GM23338 (cell line): ENCODE data around the gene SYP. TPM values are rescaled to one million over a fixed set of nuclear protein-coding genes. Genes with fewer than 3 reads are reported as not detected.

Source experiments
- ATAC-seq: fragments of 200-7000 bp; cut with Tn5 transposase; 3 replicates; pipeline ENCODE4 v1.9.1; 2020
- DNase-seq: peaks from one replicate; pipeline ENCODE4 v3.0.0-alpha.2; 2015; ENCODE audit warnings: low spot score
- H2AFZ ChIP-seq: fragments of 200-600 bp; sonication (generic); 2 replicates; pipeline ENCODE4 v1.8.0; 2016; ENCODE audit warnings: antibody characterized with exemption, mild to moderate bottlenecking, moderate library complexity
- H3F3A ChIP-seq: fragments of 200-600 bp; sonication (generic); replicated peaks from 2 replicates; pipeline ENCODE4 v1.8.0; 2017; ENCODE audit warnings: antibody characterized with exemption, mixed run types, low read depth
- H3K27ac ChIP-seq: fragments of 200-600 bp; sonication (generic); 2 replicates; pipeline ENCODE4 v1.6.1; 2016; ENCODE audit warnings: low read depth
- H3K27me3 ChIP-seq: fragments of 200-600 bp; sonication (generic); 2 replicates; pipeline ENCODE4 v1.8.0; 2016; ENCODE audit warnings: mild to moderate bottlenecking, mixed run types, moderate library complexity; ENCODE audit not compliant: insufficient read depth
- H3K36me3 ChIP-seq: fragments of 200-600 bp; sonication (generic); 2 replicates; pipeline ENCODE4 v1.8.0; 2016; ENCODE audit warnings: mild to moderate bottlenecking; ENCODE audit not compliant: insufficient read depth
- H3K4me1 ChIP-seq: fragments of 200-600 bp; sonication (generic); 2 replicates; pipeline ENCODE4 v1.8.0; 2016; ENCODE audit warnings: mild to moderate bottlenecking, moderate library complexity; ENCODE audit not compliant: insufficient read depth
- H3K4me2 ChIP-seq: fragments of 200-600 bp; sonication (generic); 2 replicates; pipeline ENCODE4 v1.7.1; 2017; ENCODE audit warnings: mixed run types
- H3K4me3 ChIP-seq: fragments of 200-600 bp; sonication (generic); 2 replicates; pipeline ENCODE4 v1.6.1; 2016; ENCODE audit warnings: mixed run types
- H3K79me2 ChIP-seq: fragments of 200-600 bp; sonication (generic); replicated peaks from 2 replicates; pipeline ENCODE4 v1.8.0; 2017; ENCODE audit warnings: mild to moderate bottlenecking; ENCODE audit not compliant: insufficient read depth
- H3K9me2 ChIP-seq: fragments of 200-600 bp; sonication (generic); 2 replicates; pipeline ENCODE4 v1.8.0; 2017; ENCODE audit not compliant: insufficient read depth
- H4K20me1 ChIP-seq: fragments of 200-600 bp; sonication (generic); replicated peaks from 2 replicates; pipeline ENCODE4 v1.8.0; 2017; ENCODE audit warnings: mild to moderate bottlenecking; ENCODE audit not compliant: insufficient read depth
- H3K27ac Mint-ChIP-seq: 2 replicates; pipeline ENCODE4 v1.8.0; 2020; ENCODE audit warnings: inconsistent platforms, mild to moderate bottlenecking, moderate library complexity, mixed read lengths
- H3K27me3 Mint-ChIP-seq: 3 replicates; pipeline ENCODE4 v1.8.0; 2022; ENCODE audit warnings: low read depth, mild to moderate bottlenecking, moderate library complexity, mixed read lengths, inconsistent platforms; ENCODE audit not compliant: insufficient read depth, poor library complexity
- H3K36me3 Mint-ChIP-seq: 3 replicates; pipeline ENCODE4 v1.8.0; 2021; ENCODE audit warnings: low read depth, mild to moderate bottlenecking, inconsistent platforms, moderate library complexity, mixed read lengths
- H3K4me1 Mint-ChIP-seq: 3 replicates; pipeline ENCODE4 v1.8.0; 2020; ENCODE audit warnings: mild to moderate bottlenecking, inconsistent platforms, mixed read lengths
- H3K4me3 Mint-ChIP-seq: 3 replicates; pipeline ENCODE4 v1.8.0; 2021; ENCODE audit warnings: moderate library complexity, mild to moderate bottlenecking, inconsistent platforms, mixed read lengths
- H3K9me3 Mint-ChIP-seq: 3 replicates; pipeline ENCODE4 v1.8.0; 2020; ENCODE audit warnings: moderate library complexity, mild to moderate bottlenecking, inconsistent platforms, mixed read lengths
- CREB1 ChIP-seq: fragments of 250-450 bp; sonication (Bioruptor Pico); IDR thresholded peaks from 2 replicates; pipeline ENCODE4 v1.5.0; 2020; ENCODE audit warnings: low read depth, mild to moderate bottlenecking, moderate library complexity
- EZH2 ChIP-seq: fragments of 200-600 bp; sonication (generic); IDR thresholded peaks from one replicate; pipeline ENCODE4 v1.8.0; 2017; ENCODE audit warnings: antibody characterized with exemption, mild to moderate bottlenecking, low read depth; ENCODE audit not compliant: unreplicated experiment
- EZH2phosphoT487 ChIP-seq: fragments of 200-600 bp; sonication (generic); IDR thresholded peaks from one replicate; pipeline ENCODE4 v1.8.1; 2018; ENCODE audit warnings: antibody characterized with exemption; ENCODE audit not compliant: unreplicated experiment
- JUNB ChIP-seq: IDR thresholded peaks from one replicate; pipeline ENCODE4 v1.6.1; 2016; ENCODE audit warnings: antibody characterized with exemption; ENCODE audit not compliant: unreplicated experiment
- NANOG ChIP-seq: IDR thresholded peaks from 2 replicates; pipeline ENCODE4 v1.6.1; 2016; ENCODE audit warnings: antibody characterized with exemption, borderline replicate concordance
- POLR2AphosphoS5 ChIP-seq: IDR thresholded peaks from 2 replicates; pipeline ENCODE4 v1.6.1; 2016; ENCODE audit warnings: antibody characterized with exemption, low read depth
- STAT1 ChIP-seq: IDR thresholded peaks from one replicate; pipeline ENCODE4 v1.6.1; 2016; ENCODE audit warnings: antibody characterized with exemption; ENCODE audit not compliant: unreplicated experiment
- ZNF114 ChIP-seq: fragments of 250-450 bp; sonication (Bioruptor Pico); IDR thresholded peaks from 2 replicates; pipeline ENCODE4 v1.5.0; 2020; ENCODE audit warnings: mild to moderate bottlenecking, moderate library complexity
- ZNF331 ChIP-seq: fragments of 250-450 bp; sonication (Bioruptor Pico); IDR thresholded peaks from 2 replicates; pipeline ENCODE4 v1.5.0; 2020; ENCODE audit warnings: low read depth, mild to moderate bottlenecking, moderate library complexity
- polyA plus RNA-seq: library from polyadenylated mRNA; unstranded; fragments of >200 nt; fragmentation: Nextera tagmentation; extraction: Ambion mirVana; gene quantifications from 2 replicates; pipeline ENCODE4 v1.2.1, GENCODE V29; 2016
- total RNA-seq: library from RNA; depleted of rRNA; stranded (reverse); fragments of >200 nt; shearing (Covaris generic); gene quantifications from 2 replicates; pipeline ENCODE4 v1.2.3, GENCODE V29; 2014
- TF ChIP-seq, protein P1 (sequence below), 2 experiments: fragments of 200-600 bp in 1 of 2; sonication (generic) in 1 of 2; conservative IDR thresholded peaks; 2 replicates each; pipeline versions ENCODE4 v1.5.1 to v1.6.1; 2016 to 2017; ENCODE audit warnings: antibody characterized with exemption in 2 of 2, low read depth in 2 of 2, mild to moderate bottlenecking in 2 of 2, moderate library complexity in 1 of 2
- TF ChIP-seq, protein P2 (sequence below): fragments of 250-450 bp; sonication (Bioruptor Pico); IDR thresholded peaks from 2 replicates; pipeline ENCODE4 v1.5.0; 2020; ENCODE audit warnings: mild to moderate bottlenecking, moderate library complexity
- TF ChIP-seq, protein P3 (sequence below): IDR thresholded peaks from one replicate; pipeline ENCODE4 v1.6.1; 2018; ENCODE audit warnings: antibody characterized with exemption; ENCODE audit not compliant: unreplicated experiment
- TF ChIP-seq, protein P4 (sequence below): IDR thresholded peaks from 2 replicates; pipeline ENCODE4 v1.6.1; 2016; ENCODE audit warnings: antibody characterized with exemption

Gene SYP
- total and polyA plus RNA-seq, 2 experiments from 2014 or later, result 3.7 to 9.1 TPM

DNA sequence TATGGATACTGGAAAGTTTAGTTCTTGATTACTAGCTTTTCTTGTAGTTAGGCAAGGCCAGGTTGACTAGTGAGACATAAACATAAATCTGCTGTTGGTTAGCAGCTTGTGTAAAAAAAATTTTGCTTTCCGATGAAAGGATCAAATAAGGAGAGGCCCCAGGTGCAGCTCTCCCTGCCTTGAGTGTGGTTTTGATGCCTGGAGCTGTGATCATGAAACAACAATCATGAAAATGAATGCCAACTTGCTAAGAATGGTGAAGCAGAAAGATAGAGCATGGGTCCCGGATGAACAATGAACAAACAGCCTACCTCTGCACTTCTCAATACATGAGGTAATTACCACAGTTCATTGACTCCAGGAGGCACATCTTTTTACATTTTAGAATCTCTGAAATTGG lies 14.4 kb upstream of the SYP start:
- ATAC-seq (no peak), DNase-seq (no peak)
- H3K27me3 ChIP-seq, result no peaks in the 10 kb centered on the region
- no peaks in the 10 kb centered on the region for H3K36me3 Mint-ChIP-seq
- no peaks in the 10 kb centered on the region for H3K9me3 Mint-ChIP-seq
- H3K27me3 Mint-ChIP-seq, result peaks cover 2% of the 10 kb centered on the region
- H3K79me2 ChIP-seq, result no peaks in the 10 kb centered on the region
- H3K4me1 Mint-ChIP-seq, result no peaks in the 10 kb centered on the region; the same call in 2 of the 3 replicates
- H3K4me3 Mint-ChIP-seq, result no peak overlapping the region
- no peaks in the 10 kb centered on the region; the same call in 1 of the 2 replicates for H3K4me1 ChIP-seq
- no peak overlapping the region for H3K4me3 ChIP-seq
- no peak overlapping the region for H3K27ac ChIP-seq
- no peaks in the 10 kb centered on the region for H3K9me2 ChIP-seq
- no peak overlapping the region for H2AFZ ChIP-seq
- H3K27ac Mint-ChIP-seq, result no peak overlapping the region
- TF ChIP-seq NANOG (no peak), CREB1 (CRISPR knock-in tag) (no peak), ZNF114 (CRISPR knock-in tag) (no peak), POLR2AphosphoS5 (no peak), EZH2 (no peak), EZH2phosphoT487 (no peak), STAT1 (no peak), JUNB (no peak), ZNF331 (CRISPR knock-in tag) (no peak)
- TF ChIP-seq, protein P1, sequence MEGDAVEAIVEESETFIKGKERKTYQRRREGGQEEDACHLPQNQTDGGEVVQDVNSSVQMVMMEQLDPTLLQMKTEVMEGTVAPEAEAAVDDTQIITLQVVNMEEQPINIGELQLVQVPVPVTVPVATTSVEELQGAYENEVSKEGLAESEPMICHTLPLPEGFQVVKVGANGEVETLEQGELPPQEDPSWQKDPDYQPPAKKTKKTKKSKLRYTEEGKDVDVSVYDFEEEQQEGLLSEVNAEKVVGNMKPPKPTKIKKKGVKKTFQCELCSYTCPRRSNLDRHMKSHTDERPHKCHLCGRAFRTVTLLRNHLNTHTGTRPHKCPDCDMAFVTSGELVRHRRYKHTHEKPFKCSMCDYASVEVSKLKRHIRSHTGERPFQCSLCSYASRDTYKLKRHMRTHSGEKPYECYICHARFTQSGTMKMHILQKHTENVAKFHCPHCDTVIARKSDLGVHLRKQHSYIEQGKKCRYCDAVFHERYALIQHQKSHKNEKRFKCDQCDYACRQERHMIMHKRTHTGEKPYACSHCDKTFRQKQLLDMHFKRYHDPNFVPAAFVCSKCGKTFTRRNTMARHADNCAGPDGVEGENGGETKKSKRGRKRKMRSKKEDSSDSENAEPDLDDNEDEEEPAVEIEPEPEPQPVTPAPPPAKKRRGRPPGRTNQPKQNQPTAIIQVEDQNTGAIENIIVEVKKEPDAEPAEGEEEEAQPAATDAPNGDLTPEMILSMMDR (conservative IDR thresholded peaks at IDR 0.05; ENCODE audit: low read depth in 2 of 2), result no peak
- TF ChIP-seq, protein P2, sequence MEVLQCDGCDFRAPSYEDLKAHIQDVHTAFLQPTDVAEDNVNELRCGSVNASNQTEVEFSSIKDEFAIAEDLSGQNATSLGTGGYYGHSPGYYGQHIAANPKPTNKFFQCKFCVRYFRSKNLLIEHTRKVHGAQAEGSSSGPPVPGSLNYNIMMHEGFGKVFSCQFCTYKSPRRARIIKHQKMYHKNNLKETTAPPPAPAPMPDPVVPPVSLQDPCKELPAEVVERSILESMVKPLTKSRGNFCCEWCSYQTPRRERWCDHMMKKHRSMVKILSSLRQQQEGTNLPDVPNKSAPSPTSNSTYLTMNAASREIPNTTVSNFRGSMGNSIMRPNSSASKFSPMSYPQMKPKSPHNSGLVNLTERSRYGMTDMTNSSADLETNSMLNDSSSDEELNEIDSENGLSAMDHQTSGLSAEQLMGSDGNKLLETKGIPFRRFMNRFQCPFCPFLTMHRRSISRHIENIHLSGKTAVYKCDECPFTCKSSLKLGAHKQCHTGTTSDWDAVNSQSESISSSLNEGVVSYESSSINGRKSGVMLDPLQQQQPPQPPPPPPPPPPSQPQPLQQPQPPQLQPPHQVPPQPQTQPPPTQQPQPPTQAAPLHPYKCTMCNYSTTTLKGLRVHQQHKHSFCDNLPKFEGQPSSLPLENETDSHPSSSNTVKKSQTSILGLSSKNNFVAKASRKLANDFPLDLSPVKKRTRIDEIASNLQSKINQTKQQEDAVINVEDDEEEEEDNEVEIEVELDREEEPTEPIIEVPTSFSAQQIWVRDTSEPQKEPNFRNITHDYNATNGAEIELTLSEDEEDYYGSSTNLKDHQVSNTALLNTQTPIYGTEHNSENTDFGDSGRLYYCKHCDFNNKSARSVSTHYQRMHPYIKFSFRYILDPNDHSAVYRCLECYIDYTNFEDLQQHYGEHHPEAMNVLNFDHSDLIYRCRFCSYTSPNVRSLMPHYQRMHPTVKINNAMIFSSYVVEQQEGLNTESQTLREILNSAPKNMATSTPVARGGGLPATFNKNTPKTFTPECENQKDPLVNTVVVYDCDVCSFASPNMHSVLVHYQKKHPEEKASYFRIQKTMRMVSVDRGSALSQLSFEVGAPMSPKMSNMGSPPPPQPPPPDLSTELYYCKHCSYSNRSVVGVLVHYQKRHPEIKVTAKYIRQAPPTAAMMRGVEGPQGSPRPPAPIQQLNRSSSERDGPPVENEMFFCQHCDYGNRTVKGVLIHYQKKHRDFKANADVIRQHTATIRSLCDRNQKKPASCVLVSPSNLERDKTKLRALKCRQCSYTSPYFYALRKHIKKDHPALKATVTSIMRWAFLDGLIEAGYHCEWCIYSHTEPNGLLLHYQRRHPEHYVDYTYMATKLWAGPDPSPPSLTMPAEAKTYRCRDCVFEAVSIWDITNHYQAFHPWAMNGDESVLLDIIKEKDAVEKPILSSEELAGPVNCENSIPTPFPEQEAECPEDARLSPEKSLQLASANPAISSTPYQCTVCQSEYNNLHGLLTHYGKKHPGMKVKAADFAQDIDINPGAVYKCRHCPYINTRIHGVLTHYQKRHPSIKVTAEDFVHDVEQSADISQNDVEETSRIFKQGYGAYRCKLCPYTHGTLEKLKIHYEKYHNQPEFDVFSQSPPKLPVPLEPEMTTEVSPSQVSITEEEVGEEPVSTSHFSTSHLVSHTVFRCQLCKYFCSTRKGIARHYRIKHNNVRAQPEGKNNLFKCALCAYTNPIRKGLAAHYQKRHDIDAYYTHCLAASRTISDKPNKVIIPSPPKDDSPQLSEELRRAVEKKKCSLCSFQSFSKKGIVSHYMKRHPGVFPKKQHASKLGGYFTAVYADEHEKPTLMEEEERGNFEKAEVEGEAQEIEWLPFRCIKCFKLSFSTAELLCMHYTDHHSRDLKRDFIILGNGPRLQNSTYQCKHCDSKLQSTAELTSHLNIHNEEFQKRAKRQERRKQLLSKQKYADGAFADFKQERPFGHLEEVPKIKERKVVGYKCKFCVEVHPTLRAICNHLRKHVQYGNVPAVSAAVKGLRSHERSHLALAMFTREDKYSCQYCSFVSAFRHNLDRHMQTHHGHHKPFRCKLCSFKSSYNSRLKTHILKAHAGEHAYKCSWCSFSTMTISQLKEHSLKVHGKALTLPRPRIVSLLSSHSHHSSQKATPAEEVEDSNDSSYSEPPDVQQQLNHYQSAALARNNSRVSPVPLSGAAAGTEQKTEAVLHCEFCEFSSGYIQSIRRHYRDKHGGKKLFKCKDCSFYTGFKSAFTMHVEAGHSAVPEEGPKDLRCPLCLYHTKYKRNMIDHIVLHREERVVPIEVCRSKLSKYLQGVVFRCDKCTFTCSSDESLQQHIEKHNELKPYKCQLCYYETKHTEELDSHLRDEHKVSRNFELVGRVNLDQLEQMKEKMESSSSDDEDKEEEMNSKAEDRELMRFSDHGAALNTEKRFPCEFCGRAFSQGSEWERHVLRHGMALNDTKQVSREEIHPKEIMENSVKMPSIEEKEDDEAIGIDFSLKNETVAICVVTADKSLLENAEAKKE (CRISPR knock-in tag), result no peak
- TF ChIP-seq, protein P3, sequence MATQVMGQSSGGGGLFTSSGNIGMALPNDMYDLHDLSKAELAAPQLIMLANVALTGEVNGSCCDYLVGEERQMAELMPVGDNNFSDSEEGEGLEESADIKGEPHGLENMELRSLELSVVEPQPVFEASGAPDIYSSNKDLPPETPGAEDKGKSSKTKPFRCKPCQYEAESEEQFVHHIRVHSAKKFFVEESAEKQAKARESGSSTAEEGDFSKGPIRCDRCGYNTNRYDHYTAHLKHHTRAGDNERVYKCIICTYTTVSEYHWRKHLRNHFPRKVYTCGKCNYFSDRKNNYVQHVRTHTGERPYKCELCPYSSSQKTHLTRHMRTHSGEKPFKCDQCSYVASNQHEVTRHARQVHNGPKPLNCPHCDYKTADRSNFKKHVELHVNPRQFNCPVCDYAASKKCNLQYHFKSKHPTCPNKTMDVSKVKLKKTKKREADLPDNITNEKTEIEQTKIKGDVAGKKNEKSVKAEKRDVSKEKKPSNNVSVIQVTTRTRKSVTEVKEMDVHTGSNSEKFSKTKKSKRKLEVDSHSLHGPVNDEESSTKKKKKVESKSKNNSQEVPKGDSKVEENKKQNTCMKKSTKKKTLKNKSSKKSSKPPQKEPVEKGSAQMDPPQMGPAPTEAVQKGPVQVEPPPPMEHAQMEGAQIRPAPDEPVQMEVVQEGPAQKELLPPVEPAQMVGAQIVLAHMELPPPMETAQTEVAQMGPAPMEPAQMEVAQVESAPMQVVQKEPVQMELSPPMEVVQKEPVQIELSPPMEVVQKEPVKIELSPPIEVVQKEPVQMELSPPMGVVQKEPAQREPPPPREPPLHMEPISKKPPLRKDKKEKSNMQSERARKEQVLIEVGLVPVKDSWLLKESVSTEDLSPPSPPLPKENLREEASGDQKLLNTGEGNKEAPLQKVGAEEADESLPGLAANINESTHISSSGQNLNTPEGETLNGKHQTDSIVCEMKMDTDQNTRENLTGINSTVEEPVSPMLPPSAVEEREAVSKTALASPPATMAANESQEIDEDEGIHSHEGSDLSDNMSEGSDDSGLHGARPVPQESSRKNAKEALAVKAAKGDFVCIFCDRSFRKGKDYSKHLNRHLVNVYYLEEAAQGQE, result no peak
- TF ChIP-seq, protein P4, sequence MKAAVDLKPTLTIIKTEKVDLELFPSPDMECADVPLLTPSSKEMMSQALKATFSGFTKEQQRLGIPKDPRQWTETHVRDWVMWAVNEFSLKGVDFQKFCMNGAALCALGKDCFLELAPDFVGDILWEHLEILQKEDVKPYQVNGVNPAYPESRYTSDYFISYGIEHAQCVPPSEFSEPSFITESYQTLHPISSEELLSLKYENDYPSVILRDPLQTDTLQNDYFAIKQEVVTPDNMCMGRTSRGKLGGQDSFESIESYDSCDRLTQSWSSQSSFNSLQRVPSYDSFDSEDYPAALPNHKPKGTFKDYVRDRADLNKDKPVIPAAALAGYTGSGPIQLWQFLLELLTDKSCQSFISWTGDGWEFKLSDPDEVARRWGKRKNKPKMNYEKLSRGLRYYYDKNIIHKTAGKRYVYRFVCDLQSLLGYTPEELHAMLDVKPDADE, result no peak
- H3F3A ChIP-seq, result no peaks in the 10 kb centered on the region
- H3K4me2 ChIP-seq, result no peak overlapping the region
- no peaks in the 10 kb centered on the region for H4K20me1 ChIP-seq
- no peaks in the 10 kb centered on the region for H3K36me3 ChIP-seq
